HT-29 (cell line): Measurements from ENCODE around the gene SERTM2. TPM values are rescaled to one million over a fixed set of nuclear protein-coding genes. Genes with fewer than 3 reads are reported as not detected.

Source experiments
- DNase-seq: peaks from one replicate; pipeline ENCODE4 v3.0.0-alpha.2; 2015; ENCODE audit warnings: low spot score
- total RNA-seq: library from RNA; depleted of rRNA; stranded (reverse); fragments of >200 nt; shearing (Covaris generic); gene quantifications from 2 replicates; pipeline ENCODE4 v1.2.3, GENCODE V29; 2014; rRNA removed

SERTM2 gene
- total RNA-seq, 1 experiment from 2014 or later: not detected

DNA sequence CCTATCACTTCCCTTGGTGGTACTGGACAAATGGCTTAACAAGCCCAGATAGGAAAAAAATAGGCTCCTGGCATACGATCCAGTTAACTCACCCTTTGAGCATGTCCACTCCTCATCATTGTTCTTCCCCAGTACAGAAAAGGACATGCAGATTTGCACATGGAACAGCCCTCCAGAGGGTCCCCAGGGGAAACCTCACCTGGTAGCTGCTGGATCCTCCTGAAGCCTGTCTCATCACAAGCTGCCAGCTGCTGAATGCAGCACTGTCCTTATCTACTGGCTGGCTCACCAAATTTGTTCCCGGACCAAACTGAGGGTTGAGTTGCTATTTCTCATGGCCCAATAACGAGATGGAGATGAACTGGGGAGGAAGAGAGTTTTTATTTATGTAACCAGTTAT is 49.4 kb downstream of the SERTM2 start:
- DNase-seq: no peak

DNA sequence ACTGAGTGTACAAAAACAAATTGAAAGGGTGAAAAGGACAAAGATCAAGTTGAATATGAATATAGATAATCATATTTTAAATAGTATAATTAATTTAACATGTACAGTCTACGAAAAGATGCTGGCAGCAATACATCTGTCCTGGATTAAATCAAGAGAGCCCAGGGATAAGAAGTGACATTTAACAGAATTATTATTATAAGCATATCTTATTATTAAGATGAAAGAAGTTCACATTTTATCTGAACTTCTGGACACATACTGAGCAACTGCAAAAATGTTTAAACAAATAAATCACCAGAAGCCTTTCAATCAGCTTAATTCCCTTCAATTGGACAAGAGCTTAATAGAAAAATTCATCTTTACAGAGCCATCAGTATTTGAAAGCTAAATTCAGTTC is 50.4 kb downstream of the SERTM2 start:
- no peak for DNase-seq

DNA sequence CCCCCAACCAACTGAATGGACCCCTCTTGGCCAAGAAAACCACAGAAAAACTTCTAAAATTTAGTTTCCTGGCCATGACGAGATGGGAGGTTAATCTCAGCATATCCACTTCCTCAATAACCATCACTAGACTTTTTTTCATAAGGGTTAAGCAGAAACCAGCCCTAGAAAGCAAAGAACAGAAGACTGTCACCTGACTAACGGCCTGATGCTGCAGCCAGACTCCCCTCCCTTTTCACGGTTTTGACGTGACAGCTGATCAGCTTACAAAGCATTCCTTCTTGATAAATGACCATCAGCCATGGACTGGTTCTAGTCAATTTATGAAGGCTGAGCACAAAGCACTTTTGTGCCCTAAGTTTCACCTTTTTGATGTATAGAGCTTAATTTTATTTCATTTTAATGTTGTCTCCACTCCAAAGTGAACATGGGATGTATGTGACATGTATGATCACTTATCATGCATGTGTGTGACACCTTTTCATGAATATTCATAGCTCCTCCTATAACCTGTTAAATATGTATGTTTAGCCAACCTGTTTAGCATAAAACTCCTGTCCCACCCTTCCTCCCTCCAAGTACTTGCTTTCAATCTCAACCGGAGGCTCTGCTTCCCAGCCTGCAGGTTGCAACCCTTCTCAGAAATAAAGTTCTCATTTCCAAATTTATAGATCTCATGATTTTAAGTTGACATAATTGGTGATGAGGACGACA is 56.3 kb downstream of the SERTM2 start:
- DNase-seq: no peak

DNA sequence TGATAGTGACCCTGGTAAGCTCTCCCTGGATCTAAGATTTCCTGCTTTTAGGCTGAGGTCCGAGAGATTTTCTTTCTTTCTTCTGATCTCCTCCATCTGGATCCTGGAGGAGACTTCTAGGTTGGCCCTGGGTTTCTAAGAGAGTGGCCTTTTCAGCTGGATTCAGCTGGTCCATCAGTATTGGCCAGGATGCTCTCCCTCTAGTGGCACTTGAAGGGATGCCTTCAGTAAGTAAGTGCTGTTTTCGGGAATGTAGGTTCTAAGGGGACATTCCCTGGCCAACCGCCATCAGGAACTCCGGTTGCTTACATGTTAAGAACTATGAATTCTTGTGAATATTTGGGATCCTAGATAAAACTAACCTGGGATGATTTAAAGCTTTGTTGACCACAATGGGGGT is 56.9 kb downstream of the SERTM2 start:
- DNase-seq: peak; percentile 46

DNA sequence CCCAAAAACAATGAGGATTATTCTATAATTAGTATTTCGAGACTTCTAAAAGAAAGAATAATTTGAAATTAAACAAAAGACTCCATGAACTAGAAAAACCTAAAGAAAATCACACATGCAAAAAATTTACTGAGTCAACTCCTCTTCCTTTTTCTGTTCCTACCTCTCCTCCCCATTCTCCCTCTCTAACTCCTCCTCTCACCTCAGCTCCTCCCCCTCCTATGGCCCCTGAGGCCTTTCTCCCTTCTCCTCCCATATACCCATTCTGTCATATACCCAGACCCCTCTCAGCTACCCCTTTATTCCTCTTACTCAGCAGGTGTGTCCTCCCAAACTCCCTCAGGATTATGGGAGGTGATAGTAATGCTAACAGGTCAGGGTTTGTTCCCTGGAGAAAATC is 57.4 kb downstream of the SERTM2 start:
- no peak for DNase-seq

Other genes starting within 250 kb of the SERTM2 start
- gene CAPN6, start 241.2 kb upstream of the SERTM2 start, total RNA-seq: not detected in 2 replicates
- gene DCX, start 99.5 kb upstream of the SERTM2 start, total RNA-seq: not detected in 2 replicates
- gene ALG13, start 169.5 kb downstream of the SERTM2 start, total RNA-seq: 57.7 and 62.6 TPM in 2 replicates